ENCODE measurements around the gene CELF4.

CELF4 gene

GRCh38 chr18:37458697-37459096 is 106.9 kb downstream of the CELF4 start:
- DNase-seq: no peak

- DNase-seq: no peak
Measured at GRCh38 chr18:37457753-37458152, 107.8 kb downstream of the CELF4 start.

GRCh38 chr18:37457341-37457740 is 108.3 kb downstream of the CELF4 start:
- DNase-seq: no peak

- DNase-seq: no peak
Measured at GRCh38 chr18:37456873-37457272, 108.7 kb downstream of the CELF4 start.

GRCh38 chr18:37456395-37456794 is 109.2 kb downstream of the CELF4 start:
- DNase-seq: no peak

- no peak for DNase-seq
Measured at GRCh38 chr18:37453752-37454151, 111.8 kb downstream of the CELF4 start.

- DNase-seq: no peak
Measured at GRCh38 chr18:37452682-37453385, 112.8 kb downstream of the CELF4 start.

- no peak for DNase-seq
Measured at GRCh38 chr18:37452015-37452414, 113.6 kb downstream of the CELF4 start.

- no peak for DNase-seq
Measured at GRCh38 chr18:37451239-37451825, 114.3 kb downstream of the CELF4 start.

- no peak for DNase-seq
Measured at GRCh38 chr18:37450434-37451132, 115.0 kb downstream of the CELF4 start.

- DNase-seq: no peak
Measured at GRCh38 chr18:37449618-37450017, 116.0 kb downstream of the CELF4 start.

GRCh38 chr18:37448946-37449345 is 116.7 kb downstream of the CELF4 start:
- DNase-seq: no peak

- no peak for DNase-seq
Measured at GRCh38 chr18:37447962-37448888, 117.4 kb downstream of the CELF4 start.

GRCh38 chr18:37445836-37446235 is 119.8 kb downstream of the CELF4 start:
- no peak for DNase-seq

GRCh38 chr18:37445368-37445767 is 120.2 kb downstream of the CELF4 start:
- no peak for DNase-seq

- no peak for DNase-seq
Measured at GRCh38 chr18:37443325-37444055, 122.1 kb downstream of the CELF4 start.

GRCh38 chr18:37442477-37442876 is 123.1 kb downstream of the CELF4 start:
- no peak for DNase-seq

GRCh38 chr18:37441821-37442220 is 123.8 kb downstream of the CELF4 start:
- no peak for DNase-seq

- no peak for DNase-seq
Measured at GRCh38 chr18:37440206-37440605, 125.4 kb downstream of the CELF4 start.

- DNase-seq: no peak
Measured at GRCh38 chr18:37438417-37439180, 127.0 kb downstream of the CELF4 start.

GRCh38 chr18:37435996-37436395 is 129.6 kb downstream of the CELF4 start:
- no peak for DNase-seq
